ENCODE measurements around the gene TCEAL8.

DNA sequence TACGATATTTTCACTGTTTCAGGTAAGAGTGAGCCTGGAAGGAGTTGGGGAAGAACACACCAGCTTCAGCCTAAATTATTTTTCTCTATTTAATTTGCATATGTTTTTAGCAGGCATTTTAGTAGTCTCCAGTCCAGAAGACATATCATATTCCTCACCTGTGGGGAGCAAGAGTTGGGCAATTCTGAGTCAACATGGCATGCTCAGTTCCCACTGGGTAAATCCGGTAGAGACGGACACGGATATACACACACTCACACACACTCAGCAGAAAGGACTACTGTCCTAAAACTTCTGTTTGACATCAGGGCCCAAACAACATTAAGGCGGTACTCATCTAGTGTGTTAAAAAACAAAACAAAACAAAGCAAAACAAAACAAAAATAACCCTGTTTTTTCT, 44.9 kb downstream of the TCEAL8 start:
- TF ChIP-seq, protein P1, sequence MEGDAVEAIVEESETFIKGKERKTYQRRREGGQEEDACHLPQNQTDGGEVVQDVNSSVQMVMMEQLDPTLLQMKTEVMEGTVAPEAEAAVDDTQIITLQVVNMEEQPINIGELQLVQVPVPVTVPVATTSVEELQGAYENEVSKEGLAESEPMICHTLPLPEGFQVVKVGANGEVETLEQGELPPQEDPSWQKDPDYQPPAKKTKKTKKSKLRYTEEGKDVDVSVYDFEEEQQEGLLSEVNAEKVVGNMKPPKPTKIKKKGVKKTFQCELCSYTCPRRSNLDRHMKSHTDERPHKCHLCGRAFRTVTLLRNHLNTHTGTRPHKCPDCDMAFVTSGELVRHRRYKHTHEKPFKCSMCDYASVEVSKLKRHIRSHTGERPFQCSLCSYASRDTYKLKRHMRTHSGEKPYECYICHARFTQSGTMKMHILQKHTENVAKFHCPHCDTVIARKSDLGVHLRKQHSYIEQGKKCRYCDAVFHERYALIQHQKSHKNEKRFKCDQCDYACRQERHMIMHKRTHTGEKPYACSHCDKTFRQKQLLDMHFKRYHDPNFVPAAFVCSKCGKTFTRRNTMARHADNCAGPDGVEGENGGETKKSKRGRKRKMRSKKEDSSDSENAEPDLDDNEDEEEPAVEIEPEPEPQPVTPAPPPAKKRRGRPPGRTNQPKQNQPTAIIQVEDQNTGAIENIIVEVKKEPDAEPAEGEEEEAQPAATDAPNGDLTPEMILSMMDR (IDR thresholded peaks at IDR 0.05), result no peak
- TF ChIP-seq EP300 (IDR thresholded peaks at IDR 0.05), result no peak

All from stomach (tissue), 4 donors.